Activated CD8-positive, alpha-beta memory T cell treated with anti-CD3 and anti-CD28 coated beads, Interleukin-2, amount 10 ng/mL, durations not matched to agents 7 days and 5 days (primary cell): ENCODE measurements around the gene HDAC8. TPM values are rescaled to one million over a fixed set of nuclear protein-coding genes. Genes with fewer than 3 reads are reported as not detected.
"Not testable (repeated sequence)": the region's sequence is repeated elsewhere in the genome, so short reads cannot be mapped to it uniquely, and the experiment has no call there.

ENCODE experiments used
- ATAC-seq: fragments of 150-1000 bp; cut with Tn5 transposase; one replicate; pipeline ENCODE4 v1.10.0; 2021; ENCODE audit warnings: moderate library complexity
- CTCF ChIA-PET: fragments of 350-600 bp; sonication (Branson Sonifier 250); formaldehyde crosslinking; loops from one replicate; lab custom pipeline; 2021; ENCODE audit warnings: antibody characterized with exemption; lab: Charles Lee
- DNase-seq: peaks from one replicate; pipeline ENCODE4 v3.0.0-alpha.2; 2020
- H3K27ac Mint-ChIP-seq: one replicate; pipeline ENCODE4 v1.8.0; 2021; ENCODE audit warnings: mild to moderate bottlenecking, mixed read lengths
- H3K27me3 Mint-ChIP-seq: one replicate; pipeline ENCODE4 v1.8.0; 2021; ENCODE audit warnings: mixed read lengths
- H3K36me3 Mint-ChIP-seq: one replicate; pipeline ENCODE4 v1.8.0; 2021; ENCODE audit warnings: mild to moderate bottlenecking, mixed read lengths
- H3K4me1 Mint-ChIP-seq: one replicate; pipeline ENCODE4 v1.8.0; 2021; ENCODE audit warnings: mixed read lengths
- H3K4me3 Mint-ChIP-seq: one replicate; pipeline ENCODE4 v1.8.0; 2021; ENCODE audit warnings: mild to moderate bottlenecking, moderate library complexity, mixed read lengths
- H3K9me3 Mint-ChIP-seq: one replicate; pipeline ENCODE4 v1.8.0; 2022; ENCODE audit warnings: low read depth, mixed read lengths
- total RNA-seq, 2 experiments: library from RNA; stranded (reverse); gene quantifications; one replicate each; pipeline ENCODE4 v1.2.3, GENCODE V29; 2021

HDAC8 gene
- total RNA-seq, 2 experiments from 2014 or later, result 29.0 to 31.6 TPM

DNA sequence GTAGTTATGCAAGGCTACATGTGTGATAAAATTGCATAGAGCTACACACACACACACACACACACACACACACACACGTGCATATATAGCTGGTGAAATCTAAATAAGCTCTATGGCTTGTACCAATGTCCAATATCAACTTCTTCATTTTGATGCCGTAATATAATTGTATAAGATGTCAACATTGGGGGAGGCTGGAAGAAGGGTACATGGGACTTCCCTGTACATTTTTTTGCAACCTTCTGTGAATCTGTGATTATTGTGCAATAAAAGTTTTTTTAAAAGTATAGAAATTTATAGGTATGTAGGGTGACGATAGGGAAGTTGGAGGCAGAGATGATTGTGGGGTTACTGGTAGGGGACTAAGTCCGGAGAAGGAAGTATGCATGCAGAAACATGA, 105.5 kb downstream of the HDAC8 start:
- Mint-ChIP-seq H3K4me3 (no peak overlapping the region), H3K4me1 (no peaks in the 10 kb centered on the region), H3K36me3 (peaks cover 11% of the 10 kb centered on the region), H3K9me3 (no peaks in the 10 kb centered on the region), H3K27me3 (no peaks in the 10 kb centered on the region), H3K27ac (no peak overlapping the region)
- DNase-seq (no peak), ATAC-seq (no peak)
- CTCF ChIA-PET, result no interaction called here

DNA sequence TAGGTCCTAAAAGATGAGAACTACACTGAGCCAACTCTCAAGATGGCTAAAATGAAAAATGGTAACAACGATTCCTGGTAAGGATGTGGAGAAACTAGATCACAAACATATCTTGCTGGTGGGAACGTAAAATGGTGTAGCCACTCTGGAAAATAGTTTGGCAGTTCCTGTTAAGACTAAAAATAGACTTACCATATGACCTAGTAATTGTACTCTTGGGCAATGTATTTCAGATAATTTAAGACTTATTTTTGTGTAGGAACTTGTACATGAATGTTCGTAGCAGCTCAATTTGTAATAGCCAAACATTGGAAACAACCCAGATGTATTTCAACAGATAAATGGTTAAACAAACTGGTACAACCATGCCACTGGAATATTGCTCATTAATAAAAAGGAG, 106.2 kb downstream of the HDAC8 start:
- Mint-ChIP-seq H3K27me3 (no peaks in the 10 kb centered on the region), H3K9me3 (no peaks in the 10 kb centered on the region), H3K4me1 (no peaks in the 10 kb centered on the region), H3K36me3 (peaks cover 15% of the 10 kb centered on the region), H3K27ac (no peak overlapping the region), H3K4me3 (no peak overlapping the region)
- ATAC-seq (no peak), DNase-seq (no peak)
- CTCF ChIA-PET, result no interaction called here

DNA sequence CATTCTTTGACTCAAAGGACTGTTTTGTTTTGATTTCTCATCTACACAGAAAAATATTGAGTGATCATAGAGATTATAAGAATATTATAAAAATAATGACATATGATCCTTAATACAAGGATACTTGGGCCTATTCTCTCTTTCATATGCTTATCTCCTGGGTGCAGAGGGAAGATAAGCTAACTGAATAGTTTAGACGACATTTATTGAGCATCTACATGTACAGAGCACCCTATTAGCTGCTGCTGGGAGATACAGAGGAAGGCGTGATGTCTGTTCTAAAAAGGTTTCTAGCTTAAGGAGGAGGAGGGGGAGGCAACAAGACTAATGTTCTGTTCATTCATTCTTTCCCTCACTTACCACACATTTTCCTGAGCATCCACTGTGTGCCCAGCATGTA, 106.8 kb downstream of the HDAC8 start:
- Mint-ChIP-seq H3K36me3 (peaks cover 14% of the 10 kb centered on the region), H3K27me3 (no peaks in the 10 kb centered on the region), H3K4me1 (no peaks in the 10 kb centered on the region), H3K4me3 (no peak overlapping the region), H3K9me3 (no peaks in the 10 kb centered on the region), H3K27ac (no peak overlapping the region)
- CTCF ChIA-PET, result no interaction called here
- ATAC-seq (no peak), DNase-seq (no peak)

DNA sequence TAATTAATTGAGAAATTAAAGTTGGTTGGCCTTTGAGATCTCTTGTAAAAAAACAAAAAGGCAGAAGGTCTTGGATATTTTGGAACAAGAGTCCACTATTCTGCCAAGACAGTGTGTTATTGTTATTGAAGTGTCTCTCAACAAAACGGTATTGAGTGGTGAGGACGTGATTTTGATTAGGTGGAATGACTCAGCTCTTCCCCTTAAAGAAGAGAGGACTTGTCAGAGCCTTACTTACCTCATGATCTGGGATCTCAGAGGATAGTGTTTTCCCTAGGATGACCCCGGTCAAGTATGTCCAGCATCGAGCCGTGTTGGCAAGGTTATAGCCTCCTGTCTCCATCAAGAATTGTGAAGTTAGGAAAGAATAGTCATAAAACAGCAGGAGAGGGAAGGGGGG, 110.9 kb downstream of the HDAC8 start:
- H3K9me3 Mint-ChIP-seq, result no peaks in the 10 kb centered on the region
- no peaks in the 10 kb centered on the region for H3K4me1 Mint-ChIP-seq

DNA sequence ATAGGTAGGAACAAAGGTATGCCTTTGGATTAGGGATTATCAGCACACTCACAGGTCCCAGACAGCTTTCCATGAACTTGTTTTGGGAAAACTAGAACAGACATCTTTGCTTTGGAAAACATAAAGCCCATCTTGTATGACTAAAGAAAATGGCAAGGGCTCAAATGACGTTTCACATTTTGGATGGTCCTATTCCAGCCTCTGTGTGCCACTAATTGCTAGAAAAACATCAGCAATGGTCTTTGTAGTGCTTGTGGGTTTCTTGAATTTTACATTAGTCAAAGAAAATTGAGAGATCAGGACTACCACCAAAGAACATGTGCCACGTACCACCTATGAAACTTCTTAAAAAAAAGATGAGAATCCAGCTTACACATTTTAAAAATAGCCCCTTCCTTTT, 111.4 kb downstream of the HDAC8 start:
- Mint-ChIP-seq H3K36me3 (peaks cover 9% of the 10 kb centered on the region), H3K9me3 (no peaks in the 10 kb centered on the region), H3K4me1 (no peaks in the 10 kb centered on the region), H3K27me3 (no peaks in the 10 kb centered on the region), H3K4me3 (no peak overlapping the region), H3K27ac (no peak overlapping the region)
- CTCF ChIA-PET, result no interaction called here
- no peak for ATAC-seq
- DNase-seq, result no peak

More for the DNA sequence above, 110.9 kb downstream of the HDAC8 start:
- Mint-ChIP-seq H3K36me3 (peaks cover 9% of the 10 kb centered on the region), H3K27ac (no peak overlapping the region), H3K27me3 (no peaks in the 10 kb centered on the region), H3K4me3 (no peak overlapping the region)
- no peak for DNase-seq
- ATAC-seq, result no peak
- CTCF ChIA-PET, result no interaction called here

DNA sequence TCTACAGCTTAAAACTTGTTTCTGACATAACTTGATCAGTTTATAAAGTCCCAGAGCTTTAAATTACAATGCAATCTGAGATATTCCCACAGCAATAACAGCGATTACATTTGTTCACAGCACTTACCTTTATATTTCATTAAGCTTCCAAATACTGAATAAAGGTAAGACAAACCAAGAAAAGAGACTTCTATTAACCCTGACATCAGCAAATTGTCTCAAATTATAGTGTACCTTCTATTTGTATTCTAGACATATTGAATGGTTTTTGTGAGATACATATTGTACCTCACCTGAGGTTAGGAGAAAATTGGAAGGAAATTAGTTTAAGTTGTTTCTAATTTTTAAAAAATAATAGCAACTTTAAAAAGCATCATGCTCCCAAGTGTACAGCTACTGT, 111.9 kb downstream of the HDAC8 start:
- no peaks in the 10 kb centered on the region for H3K27me3 Mint-ChIP-seq
- H3K27ac Mint-ChIP-seq, result no peak overlapping the region
- no peak overlapping the region for H3K4me3 Mint-ChIP-seq
- no peaks in the 10 kb centered on the region for H3K9me3 Mint-ChIP-seq
- peaks cover 9% of the 10 kb centered on the region for H3K36me3 Mint-ChIP-seq
- no peaks in the 10 kb centered on the region for H3K4me1 Mint-ChIP-seq
- DNase-seq, result no peak
- ATAC-seq, result no peak
- CTCF ChIA-PET, result no interaction called here

DNA sequence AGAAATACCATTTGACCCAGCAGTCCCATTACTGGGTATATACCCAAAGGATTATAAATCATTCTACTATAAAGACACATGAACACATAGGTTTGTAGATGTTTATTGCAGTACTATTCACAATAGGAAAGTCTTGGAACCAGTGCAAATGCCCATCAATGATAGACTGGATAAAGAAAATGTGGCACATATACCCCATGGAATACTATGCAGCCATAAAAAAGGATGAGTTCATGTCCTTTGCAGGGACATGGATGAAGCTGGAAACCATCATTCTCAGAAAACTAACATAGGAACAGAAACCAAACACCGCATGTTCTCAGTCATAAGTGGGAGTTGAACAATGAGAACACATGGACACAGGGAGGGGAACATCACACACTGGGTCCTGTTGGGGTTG, 123.6 kb downstream of the HDAC8 start:
- H3K4me3 Mint-ChIP-seq, H3K9me3 Mint-ChIP-seq, H3K4me1 Mint-ChIP-seq, H3K27ac Mint-ChIP-seq, CTCF ChIA-PET, ATAC-seq, DNase-seq, H3K27me3 Mint-ChIP-seq: not testable (repeated sequence)
- H3K36me3 Mint-ChIP-seq, result peaks cover 19% of the 10 kb centered on the region

DNA sequence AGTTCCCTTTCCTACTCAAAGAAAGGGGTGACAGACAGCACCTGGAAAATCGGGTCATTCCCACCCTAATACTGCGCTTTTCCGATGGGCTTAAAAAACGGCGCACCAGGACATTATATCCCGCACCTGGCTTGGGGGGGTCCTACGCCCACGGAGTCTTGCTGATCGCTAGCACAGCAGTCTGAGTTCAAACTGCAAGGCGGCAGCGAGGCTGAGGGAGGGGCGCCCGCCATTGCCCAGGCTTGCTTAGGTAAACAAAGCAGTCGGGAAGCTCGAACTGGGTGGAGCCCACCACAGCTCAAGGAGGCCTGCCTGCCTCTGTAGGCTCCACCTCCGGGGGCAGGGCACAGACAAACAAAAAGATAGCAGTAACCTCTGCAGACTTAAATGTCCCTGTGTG, 131.9 kb downstream of the HDAC8 start:
- DNase-seq, H3K4me3 Mint-ChIP-seq, H3K27ac Mint-ChIP-seq, ATAC-seq, H3K27me3 Mint-ChIP-seq, H3K9me3 Mint-ChIP-seq, CTCF ChIA-PET, H3K4me1 Mint-ChIP-seq: not testable (repeated sequence)
- peaks cover 33% of the 10 kb centered on the region for H3K36me3 Mint-ChIP-seq

DNA sequence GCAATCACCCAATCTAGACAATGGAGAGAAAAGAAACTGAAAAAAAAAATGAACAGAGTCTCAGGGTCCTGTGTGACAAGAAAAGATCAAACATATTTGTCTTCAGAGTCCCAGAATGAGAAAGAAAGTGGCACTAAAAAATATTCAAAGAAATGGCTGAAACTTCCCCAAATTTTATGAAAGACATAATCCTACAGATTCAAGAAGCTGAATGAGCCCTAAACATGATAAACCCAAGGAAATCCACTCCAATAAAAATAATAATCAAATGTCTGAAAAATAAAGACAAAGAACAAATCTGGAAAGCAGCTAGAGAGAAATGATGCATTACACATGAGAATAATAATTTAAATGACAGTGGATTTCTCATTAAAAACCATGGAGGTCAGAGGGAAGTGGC, 136.6 kb downstream of the HDAC8 start:
- DNase-seq (no peak), ATAC-seq (no peak)
- Mint-ChIP-seq H3K27me3 (no peaks in the 10 kb centered on the region), H3K4me3 (no peak overlapping the region), H3K4me1 (no peaks in the 10 kb centered on the region), H3K36me3 (peaks cover 47% of the 10 kb centered on the region), H3K27ac (no peak overlapping the region), H3K9me3 (peaks cover 5% of the 10 kb centered on the region)
- CTCF ChIA-PET, result no interaction called here

DNA sequence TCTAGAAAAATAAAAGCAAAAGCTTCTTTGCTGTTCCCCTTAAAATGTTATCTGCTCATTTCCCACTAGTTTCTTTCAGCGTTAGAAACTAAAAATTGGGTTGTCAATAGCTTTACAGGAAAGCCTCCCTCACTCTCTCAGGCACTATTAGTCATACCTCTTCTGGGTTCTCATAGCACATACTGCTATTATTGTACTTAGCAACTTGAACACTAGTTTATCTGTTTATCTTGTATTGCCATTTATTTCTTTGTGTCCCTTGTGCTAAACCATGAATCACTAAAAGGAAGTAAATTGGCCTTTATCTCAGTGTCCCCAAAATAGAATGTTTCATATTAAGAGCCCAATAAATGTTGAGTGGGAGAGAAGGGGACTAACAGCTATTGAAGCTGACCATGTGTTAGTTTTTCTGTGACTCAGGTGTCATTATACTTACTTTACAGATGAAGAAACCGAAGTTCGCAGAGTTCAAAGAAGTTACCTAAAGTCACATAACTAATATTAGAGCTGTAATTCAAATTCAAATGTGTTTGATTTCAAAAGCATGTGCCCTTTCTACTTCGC, 142.2 kb downstream of the HDAC8 start:
- Mint-ChIP-seq H3K4me3 (no peak overlapping the region), H3K27me3 (no peaks in the 10 kb centered on the region), H3K36me3 (peaks cover 32% of the 10 kb centered on the region), H3K27ac (no peak overlapping the region), H3K9me3 (no peaks in the 10 kb centered on the region), H3K4me1 (no peaks in the 10 kb centered on the region)
- DNase-seq (no peak), ATAC-seq (no peak)
- CTCF ChIA-PET, result no interaction called here

DNA sequence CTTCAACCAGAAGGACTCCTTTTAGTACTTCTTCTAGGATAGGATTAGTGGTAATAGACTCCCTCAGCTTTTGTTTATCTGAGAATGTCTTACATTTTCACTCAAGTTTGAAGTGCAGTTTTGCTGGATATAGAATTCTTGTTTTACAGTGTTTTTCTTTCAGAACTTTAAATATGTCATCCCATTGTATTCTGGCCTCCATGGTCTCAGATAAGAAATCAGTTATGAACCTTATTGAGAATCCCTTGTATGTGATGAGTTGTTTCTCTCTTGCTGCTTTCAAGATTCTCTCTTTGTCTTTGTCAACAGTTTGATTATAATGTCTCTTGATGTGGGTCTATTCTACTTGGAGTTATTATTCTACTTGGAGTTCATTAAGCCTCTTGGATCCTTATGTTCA, 150.8 kb downstream of the HDAC8 start:
- DNase-seq, result no peak
- Mint-ChIP-seq H3K27ac (no peak overlapping the region), H3K9me3 (no peaks in the 10 kb centered on the region), H3K4me3 (no peak overlapping the region), H3K4me1 (no peaks in the 10 kb centered on the region), H3K36me3 (peaks cover 16% of the 10 kb centered on the region), H3K27me3 (no peaks in the 10 kb centered on the region)
- CTCF ChIA-PET, result no interaction called here
- ATAC-seq, result no peak

DNA sequence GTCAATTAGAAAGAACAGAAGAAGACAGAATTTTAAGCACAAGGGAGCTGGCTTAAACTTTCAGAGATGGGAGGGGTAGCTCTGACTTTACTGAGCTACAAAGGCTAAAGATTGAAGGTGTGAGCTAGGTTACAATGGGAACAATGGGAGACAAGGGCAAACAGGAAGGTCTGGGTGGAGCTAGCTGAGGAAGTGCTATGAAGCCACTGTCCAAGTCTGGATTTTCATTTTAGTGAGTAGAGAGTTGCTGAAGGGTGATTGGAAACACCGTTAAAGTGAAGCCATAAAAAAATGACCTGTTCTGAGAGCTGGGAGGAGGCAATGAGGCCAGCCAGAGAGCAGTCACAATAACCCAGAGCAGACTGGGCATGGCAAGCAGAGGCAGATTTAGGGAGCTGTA, 162.7 kb downstream of the HDAC8 start:
- H3K36me3 Mint-ChIP-seq, result peaks cover 21% of the 10 kb centered on the region
- CTCF ChIA-PET, result no interaction called here
- peaks cover 2% of the 10 kb centered on the region for H3K9me3 Mint-ChIP-seq
- ATAC-seq (no peak), DNase-seq (no peak)
- peaks cover 6% of the 10 kb centered on the region for H3K4me1 Mint-ChIP-seq
- no peak overlapping the region for H3K4me3 Mint-ChIP-seq
- no peak overlapping the region for H3K27ac Mint-ChIP-seq
- no peaks in the 10 kb centered on the region for H3K27me3 Mint-ChIP-seq

DNA sequence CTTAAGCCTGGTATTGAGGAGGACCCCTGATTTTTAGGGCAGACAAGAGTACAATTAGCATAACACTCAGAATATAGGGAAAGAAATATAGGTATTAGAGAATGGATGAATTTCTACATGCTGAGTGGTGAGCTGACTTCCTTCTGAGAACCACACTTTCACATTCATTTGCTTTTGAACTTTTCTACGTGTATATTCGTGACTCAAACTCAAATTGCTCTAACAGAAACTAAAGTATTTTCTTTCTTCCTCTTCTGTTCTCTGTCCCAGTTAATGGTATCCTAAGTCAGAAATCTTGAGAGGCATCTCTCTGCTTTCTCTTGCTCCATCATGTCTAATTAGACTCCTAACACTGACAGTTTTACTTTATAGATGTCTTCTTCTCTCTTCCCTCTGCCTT, 163.8 kb downstream of the HDAC8 start:
- no peak overlapping the region for H3K27ac Mint-ChIP-seq
- no peaks in the 10 kb centered on the region for H3K27me3 Mint-ChIP-seq
- H3K4me3 Mint-ChIP-seq, result no peak overlapping the region
- H3K9me3 Mint-ChIP-seq, result peaks cover 2% of the 10 kb centered on the region
- ATAC-seq, result no peak
- no peak for DNase-seq
- peaks cover 17% of the 10 kb centered on the region for H3K36me3 Mint-ChIP-seq
- peaks cover 6% of the 10 kb centered on the region for H3K4me1 Mint-ChIP-seq
- CTCF ChIA-PET, result no interaction called here

DNA sequence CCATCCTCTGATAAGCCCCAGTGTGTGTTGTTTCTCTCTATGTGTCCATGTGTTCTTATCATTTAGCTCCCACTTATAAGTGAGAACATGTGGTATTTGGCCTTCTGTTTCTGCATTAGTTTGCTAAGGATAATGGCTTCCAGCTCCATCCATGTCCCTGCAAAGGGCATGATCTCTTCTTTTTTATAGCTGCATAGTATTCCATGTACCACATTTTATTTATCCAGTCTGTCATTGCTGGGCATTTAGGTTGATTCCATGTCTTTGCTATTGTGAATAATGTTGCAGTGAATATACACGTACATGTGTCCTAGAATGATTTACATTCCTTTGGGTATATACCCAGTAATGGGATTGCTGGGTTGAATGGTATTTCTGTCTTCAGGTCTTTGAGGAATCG, 167.5 kb downstream of the HDAC8 start:
- H3K36me3 Mint-ChIP-seq, result peaks cover 10% of the 10 kb centered on the region
- CTCF ChIA-PET, H3K9me3 Mint-ChIP-seq, ATAC-seq, DNase-seq, H3K4me1 Mint-ChIP-seq, H3K4me3 Mint-ChIP-seq, H3K27me3 Mint-ChIP-seq, H3K27ac Mint-ChIP-seq: not testable (repeated sequence)

DNA sequence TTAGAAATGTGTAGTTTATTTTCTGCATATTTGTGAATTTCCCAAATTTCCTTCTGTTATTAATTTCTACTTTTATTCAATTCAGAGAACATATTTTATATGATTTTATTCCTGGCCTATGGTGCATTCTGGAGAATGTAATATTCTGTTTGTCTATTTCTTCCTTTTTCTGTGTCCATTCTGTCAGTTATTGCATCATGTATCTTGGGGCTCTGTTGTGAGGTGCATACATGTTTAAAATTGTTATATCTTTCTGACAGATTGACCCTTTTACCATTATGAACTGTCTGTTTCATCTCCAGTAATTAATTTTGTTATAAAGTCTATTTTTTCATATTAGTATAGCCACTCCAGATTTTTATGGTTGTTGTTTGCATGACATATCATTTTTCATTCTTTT, 170.0 kb downstream of the HDAC8 start:
- ATAC-seq, result no peak
- peaks cover 9% of the 10 kb centered on the region for H3K36me3 Mint-ChIP-seq

More for the DNA sequence above, 170.0 kb downstream of the HDAC8 start:
- Mint-ChIP-seq H3K4me3 (no peak overlapping the region), H3K27ac (no peak overlapping the region), H3K9me3 (no peaks in the 10 kb centered on the region), H3K4me1 (no peaks in the 10 kb centered on the region), H3K27me3 (no peaks in the 10 kb centered on the region)
- CTCF ChIA-PET, result no interaction called here
- DNase-seq, result no peak
